Ovary (tissue), 3 donors: ENCODE measurements around the gene ARID5B.

Experiments
- POLR2A ChIP-seq: fragments of 450-650 bp; IDR thresholded peaks from one replicate; pipeline ENCODE4 v1.6.1; 2017; ENCODE audit warnings: antibody characterized with exemption, mild to moderate bottlenecking, moderate library complexity
- TF ChIP-seq, protein P1 (sequence below), 3 donors: fragments of 450-650 bp in 2 of 3; fragments of 200-600 bp in 1 of 3; IDR thresholded peaks; one replicate each; pipeline versions ENCODE4 v1.5.1 to v1.8.0; 2016 to 2022; ENCODE audit warnings: antibody characterized with exemption in 3 of 3, mild to moderate bottlenecking in 1 of 3
- donor health status: DM: no; HTN: no; CAD: no.

DNA sequence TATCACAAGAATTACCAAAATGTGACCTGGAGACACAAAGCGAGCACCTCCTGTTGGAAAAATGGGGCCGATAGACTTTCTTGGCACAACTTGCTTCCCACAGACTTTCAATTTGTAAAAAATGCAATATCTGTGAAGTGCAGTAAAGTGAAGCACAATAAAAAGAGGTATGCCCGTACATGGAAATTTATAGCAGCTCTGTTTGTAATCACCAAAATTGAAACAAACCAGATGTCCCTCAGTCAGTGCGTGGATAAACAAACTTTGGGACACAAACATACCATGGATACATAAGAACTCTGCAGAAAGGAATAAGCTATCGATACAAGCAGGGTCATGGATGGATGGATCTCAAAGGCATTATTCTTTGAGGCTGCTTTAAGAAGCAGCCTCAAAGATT is 33.6 kb downstream of the ARID5B start:
- no peak for TF ChIP-seq POLR2A
- TF ChIP-seq, protein P1, sequence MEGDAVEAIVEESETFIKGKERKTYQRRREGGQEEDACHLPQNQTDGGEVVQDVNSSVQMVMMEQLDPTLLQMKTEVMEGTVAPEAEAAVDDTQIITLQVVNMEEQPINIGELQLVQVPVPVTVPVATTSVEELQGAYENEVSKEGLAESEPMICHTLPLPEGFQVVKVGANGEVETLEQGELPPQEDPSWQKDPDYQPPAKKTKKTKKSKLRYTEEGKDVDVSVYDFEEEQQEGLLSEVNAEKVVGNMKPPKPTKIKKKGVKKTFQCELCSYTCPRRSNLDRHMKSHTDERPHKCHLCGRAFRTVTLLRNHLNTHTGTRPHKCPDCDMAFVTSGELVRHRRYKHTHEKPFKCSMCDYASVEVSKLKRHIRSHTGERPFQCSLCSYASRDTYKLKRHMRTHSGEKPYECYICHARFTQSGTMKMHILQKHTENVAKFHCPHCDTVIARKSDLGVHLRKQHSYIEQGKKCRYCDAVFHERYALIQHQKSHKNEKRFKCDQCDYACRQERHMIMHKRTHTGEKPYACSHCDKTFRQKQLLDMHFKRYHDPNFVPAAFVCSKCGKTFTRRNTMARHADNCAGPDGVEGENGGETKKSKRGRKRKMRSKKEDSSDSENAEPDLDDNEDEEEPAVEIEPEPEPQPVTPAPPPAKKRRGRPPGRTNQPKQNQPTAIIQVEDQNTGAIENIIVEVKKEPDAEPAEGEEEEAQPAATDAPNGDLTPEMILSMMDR (IDR thresholded peaks at IDR 0.05), result no peak
